ENCODE measurements around the gene TEX101. TPM values are rescaled to one million over a fixed set of nuclear protein-coding genes. Genes with fewer than 3 reads are reported as not detected.

The TEX101 gene
- total RNA-seq, 1 donor from 2014 or later = not detected

DNA sequence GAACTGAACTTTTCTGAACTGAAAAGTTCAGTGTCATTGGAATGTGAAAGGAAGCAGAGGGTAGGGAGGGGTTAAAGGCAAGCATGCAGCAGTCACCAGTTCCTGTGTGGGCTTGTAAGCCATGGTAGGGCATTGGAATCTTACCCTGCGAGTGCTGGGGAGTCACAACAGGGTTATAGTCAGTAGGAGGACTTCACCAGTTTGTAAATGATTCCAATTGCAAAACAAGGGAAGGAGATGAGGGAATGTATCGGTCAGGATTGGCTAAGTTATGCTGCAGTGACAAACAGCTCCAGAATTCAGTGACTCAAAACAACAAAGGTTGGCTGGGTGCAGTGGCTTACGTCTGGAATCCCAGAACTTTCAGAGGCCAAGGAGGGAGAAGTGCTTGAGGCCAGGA is 37.9 kb downstream of the TEX101 start:
- H3K4me3 ChIP-seq = no peak overlapping the region
- DNase-seq (ENCODE audit: extremely low spot score in 2 of 2) = no peak
- H3K4me1 ChIP-seq = no peaks in the 10 kb centered on the region
- no peaks in the 10 kb centered on the region for H3K36me3 ChIP-seq
- intact Hi-C loops (cut with DNase I) = no loop called here
- H3K27ac ChIP-seq = no peak overlapping the region
- no peaks in the 10 kb centered on the region for H3K27me3 ChIP-seq
- no peak for TF ChIP-seq POLR2AphosphoS5 (IDR thresholded peaks at IDR 0.05; ENCODE audit: insufficient read depth in 1 of 2, low read depth in 1 of 2)
- no peak for TF ChIP-seq POLR2A (IDR thresholded peaks at IDR 0.05)
- TF ChIP-seq, protein P1, sequence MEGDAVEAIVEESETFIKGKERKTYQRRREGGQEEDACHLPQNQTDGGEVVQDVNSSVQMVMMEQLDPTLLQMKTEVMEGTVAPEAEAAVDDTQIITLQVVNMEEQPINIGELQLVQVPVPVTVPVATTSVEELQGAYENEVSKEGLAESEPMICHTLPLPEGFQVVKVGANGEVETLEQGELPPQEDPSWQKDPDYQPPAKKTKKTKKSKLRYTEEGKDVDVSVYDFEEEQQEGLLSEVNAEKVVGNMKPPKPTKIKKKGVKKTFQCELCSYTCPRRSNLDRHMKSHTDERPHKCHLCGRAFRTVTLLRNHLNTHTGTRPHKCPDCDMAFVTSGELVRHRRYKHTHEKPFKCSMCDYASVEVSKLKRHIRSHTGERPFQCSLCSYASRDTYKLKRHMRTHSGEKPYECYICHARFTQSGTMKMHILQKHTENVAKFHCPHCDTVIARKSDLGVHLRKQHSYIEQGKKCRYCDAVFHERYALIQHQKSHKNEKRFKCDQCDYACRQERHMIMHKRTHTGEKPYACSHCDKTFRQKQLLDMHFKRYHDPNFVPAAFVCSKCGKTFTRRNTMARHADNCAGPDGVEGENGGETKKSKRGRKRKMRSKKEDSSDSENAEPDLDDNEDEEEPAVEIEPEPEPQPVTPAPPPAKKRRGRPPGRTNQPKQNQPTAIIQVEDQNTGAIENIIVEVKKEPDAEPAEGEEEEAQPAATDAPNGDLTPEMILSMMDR (IDR thresholded peaks at IDR 0.05) = no peak
- H3K9me3 ChIP-seq = no peaks in the 10 kb centered on the region

DNA sequence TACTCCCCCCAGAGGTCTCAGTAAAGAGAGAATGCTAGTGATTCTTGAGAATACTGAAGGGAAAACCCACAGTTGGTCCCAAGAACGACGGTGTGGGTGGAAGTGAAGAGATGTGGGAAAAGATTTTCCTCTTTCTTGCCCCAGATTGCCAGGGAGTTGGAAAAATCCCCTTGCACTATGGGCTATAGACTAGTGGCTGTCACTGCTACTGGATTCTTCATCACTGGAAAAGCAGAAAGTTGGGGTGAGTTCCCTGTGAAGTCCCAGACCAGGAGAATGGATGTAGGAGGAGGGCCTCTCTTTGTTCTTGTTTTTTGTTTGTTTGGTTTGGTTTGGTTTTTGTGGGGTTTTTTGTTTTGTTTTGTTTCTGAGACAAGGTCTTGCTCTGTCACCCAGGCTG is 39.3 kb downstream of the TEX101 start:
- intact Hi-C loops (cut with DNase I) = no loop called here
- Histone ChIP-seq H3K27me3 (no peaks in the 10 kb centered on the region), H3K4me3 (no peak overlapping the region), H3K9me3 (no peaks in the 10 kb centered on the region), H3K27ac (no peak overlapping the region), H3K4me1 (no peaks in the 10 kb centered on the region), H3K36me3 (no peaks in the 10 kb centered on the region)
- DNase-seq (ENCODE audit: extremely low spot score in 2 of 2) = no peak
- TF ChIP-seq POLR2A (IDR thresholded peaks at IDR 0.05) = no peak

DNA sequence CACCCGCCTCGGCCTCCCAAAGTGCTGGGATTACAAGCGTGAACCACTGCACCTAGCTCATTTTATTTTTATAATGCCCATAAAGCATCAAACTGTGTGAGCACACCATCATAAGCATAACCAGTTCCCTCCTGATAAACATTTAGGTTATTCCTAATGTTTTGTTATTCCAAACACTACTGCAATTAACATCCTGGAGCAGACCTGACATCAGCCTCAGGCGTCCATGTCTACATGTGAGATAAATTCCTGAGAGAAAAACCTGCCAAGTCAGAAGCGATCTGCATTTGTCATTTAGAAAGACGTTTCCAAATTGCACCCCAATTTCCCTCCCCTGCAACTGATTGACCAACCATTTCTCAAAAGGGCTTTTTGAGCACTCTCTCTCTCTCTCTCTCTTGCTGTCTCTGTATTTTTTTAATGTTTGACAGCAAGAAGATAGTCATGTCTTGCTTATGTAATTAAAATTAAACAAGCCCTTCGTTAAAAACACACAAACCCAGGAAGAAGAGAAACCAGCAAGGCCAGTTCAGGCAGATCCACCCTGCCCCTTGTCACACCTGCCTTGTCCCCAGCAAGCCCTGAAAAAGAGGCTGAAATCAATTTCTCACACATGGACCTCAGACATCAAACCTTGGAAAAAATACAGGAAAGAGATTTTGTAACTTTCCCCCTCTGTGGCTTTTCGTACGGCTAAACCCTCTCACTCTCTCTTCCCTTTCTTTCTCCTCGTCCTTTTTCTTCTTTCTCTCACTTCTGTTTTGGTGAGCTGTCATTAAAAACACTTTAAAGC is 40.8 kb downstream of the TEX101 start:
- no peaks in the 10 kb centered on the region for H3K4me1 ChIP-seq
- intact Hi-C loops (cut with DNase I) = no loop called here
- DNase-seq (ENCODE audit: extremely low spot score in 2 of 2) = no peak
- no peaks in the 10 kb centered on the region for H3K36me3 ChIP-seq
- H3K27me3 ChIP-seq = no peaks in the 10 kb centered on the region
- H3K4me3 ChIP-seq = no peak overlapping the region
- H3K9me3 ChIP-seq = no peaks in the 10 kb centered on the region
- TF ChIP-seq POLR2A (IDR thresholded peaks at IDR 0.05) (no peak), POLR2AphosphoS5 (IDR thresholded peaks at IDR 0.05; ENCODE audit: insufficient read depth in 1 of 2, low read depth in 1 of 2) (peak in 1 of 2 donors; percentile 24)
- TF ChIP-seq, protein P1 (IDR thresholded peaks at IDR 0.05) = no peak
- no peak overlapping the region for H3K27ac ChIP-seq

DNA sequence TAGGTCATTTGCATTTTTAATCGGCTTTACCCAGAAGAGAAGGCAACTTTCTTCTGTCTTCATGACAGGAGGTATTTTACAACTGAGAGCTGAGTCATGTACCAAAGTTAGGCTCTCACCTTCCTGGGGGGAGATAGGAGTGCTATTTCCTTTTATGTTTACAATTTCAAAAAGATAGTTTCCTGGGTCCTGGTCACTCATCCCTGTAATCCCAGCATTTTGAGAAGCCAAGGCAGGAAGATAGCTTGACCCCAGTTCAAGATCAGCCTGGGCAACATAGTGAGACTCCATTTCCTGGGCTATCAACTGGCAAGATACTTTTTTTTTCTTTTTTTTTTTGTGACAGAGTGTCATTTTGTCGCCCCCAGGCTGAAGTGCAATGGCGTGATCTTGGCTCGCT is 43.1 kb downstream of the TEX101 start:
- Histone ChIP-seq H3K27me3 (no peaks in the 10 kb centered on the region), H3K27ac (no peak overlapping the region), H3K4me3 (no peak overlapping the region), H3K4me1 (no peaks in the 10 kb centered on the region), H3K9me3 (no peaks in the 10 kb centered on the region), H3K36me3 (peaks cover 0 to 5% of the 10 kb centered on the region in 2 donors)
- no peak for DNase-seq (ENCODE audit: extremely low spot score in 2 of 2)
- TF ChIP-seq POLR2A (IDR thresholded peaks at IDR 0.05) (no peak), POLR2AphosphoS5 (IDR thresholded peaks at IDR 0.05; ENCODE audit: insufficient read depth in 1 of 2, low read depth in 1 of 2) (no peak)
- TF ChIP-seq, protein P1 (IDR thresholded peaks at IDR 0.05) = no peak
- intact Hi-C loops (cut with DNase I) = no loop called here

DNA sequence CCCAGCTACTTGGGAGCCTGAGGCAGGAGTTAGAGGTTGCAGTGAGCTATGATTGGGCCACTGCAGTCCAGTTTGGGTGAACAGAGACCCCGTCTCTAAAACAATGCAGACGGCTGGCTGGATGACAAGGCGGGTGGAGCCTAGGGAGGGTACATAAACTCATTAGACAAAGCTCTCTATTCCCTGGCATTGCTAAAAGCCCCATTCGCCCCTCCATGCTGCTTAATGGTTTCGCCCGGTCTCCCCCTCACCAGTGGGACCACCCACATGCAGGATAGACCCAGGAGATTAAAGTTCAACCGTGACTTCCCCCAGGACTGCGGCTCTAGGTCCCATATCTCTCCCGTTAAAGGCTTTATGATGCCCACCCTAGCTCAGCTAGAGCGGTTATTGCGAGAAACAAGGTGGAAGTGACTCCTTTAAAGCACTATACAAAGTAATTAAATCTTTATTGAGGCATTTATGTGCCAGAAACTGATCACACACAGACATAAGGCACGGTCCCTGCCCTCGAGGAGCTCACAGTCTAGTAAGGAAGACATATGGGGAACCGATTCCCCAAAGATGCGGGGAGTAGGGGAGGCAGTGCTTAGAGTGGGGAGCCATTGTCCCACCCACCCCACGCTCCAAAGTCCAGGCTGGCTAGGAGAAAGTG is 45.8 kb downstream of the TEX101 start:
- no peak for DNase-seq (ENCODE audit: extremely low spot score in 2 of 2)
- H3K27me3 ChIP-seq = no peaks in the 10 kb centered on the region
- peaks cover 13% of the 10 kb centered on the region for H3K4me1 ChIP-seq
- TF ChIP-seq POLR2AphosphoS5 (IDR thresholded peaks at IDR 0.05; ENCODE audit: insufficient read depth in 1 of 2, low read depth in 1 of 2) = no peak
- TF ChIP-seq, protein P1 (IDR thresholded peaks at IDR 0.05) = no peak
- TF ChIP-seq POLR2A (IDR thresholded peaks at IDR 0.05) = no peak
- H3K27ac ChIP-seq = no peak overlapping the region
- no peaks in the 10 kb centered on the region for H3K9me3 ChIP-seq
- intact Hi-C loops (cut with DNase I) = loop anchor here (5.0 kb wide), 1 partner anchor 42 kb away; the partner anchor contains the start of gene PHLDB3
- H3K36me3 ChIP-seq = peaks cover 0 to 5% of the 10 kb centered on the region in 2 donors
- H3K4me3 ChIP-seq = no peak overlapping the region

Data from vagina (tissue), 2 donors.